ENCODE results near the gene TOP1. TPM values are rescaled to one million over a fixed set of nuclear protein-coding genes. Genes with fewer than 3 reads are reported as not detected.

The TOP1 gene
- total RNA-seq, 1 donor from 2014 or later, result 9.4 TPM

DNA sequence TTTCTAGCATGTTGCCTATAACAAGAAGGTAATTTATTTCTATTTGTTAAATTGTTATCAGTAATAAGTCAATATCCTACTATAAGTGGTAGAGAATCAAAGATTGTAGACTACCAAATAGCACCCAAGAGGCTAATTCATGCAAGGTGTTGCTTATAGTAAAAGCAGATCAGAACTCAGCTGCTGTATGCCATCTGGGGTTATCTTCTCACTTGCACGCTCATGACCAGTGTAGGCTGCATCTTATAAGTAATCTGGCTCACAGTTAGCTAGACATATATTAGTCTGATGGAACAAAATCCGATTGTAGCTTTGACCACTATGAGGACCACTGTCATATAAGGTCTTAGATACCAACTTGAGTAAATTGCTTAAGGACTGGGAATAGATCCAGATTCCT, 17.0 kb downstream of the TOP1 start:
- Histone ChIP-seq H3K36me3 (no peaks in the 10 kb centered on the region), H3K27ac (no peak overlapping the region), H3K4me3 (no peak overlapping the region), H3K27me3 (no peaks in the 10 kb centered on the region), H3K4me1 (peaks cover 3 to 47% of the 10 kb centered on the region in 2 donors), H3K9me3 (no peaks in the 10 kb centered on the region)
- intact Hi-C loops (cut with DNase I), result no loop called here
- TF ChIP-seq, protein P1, sequence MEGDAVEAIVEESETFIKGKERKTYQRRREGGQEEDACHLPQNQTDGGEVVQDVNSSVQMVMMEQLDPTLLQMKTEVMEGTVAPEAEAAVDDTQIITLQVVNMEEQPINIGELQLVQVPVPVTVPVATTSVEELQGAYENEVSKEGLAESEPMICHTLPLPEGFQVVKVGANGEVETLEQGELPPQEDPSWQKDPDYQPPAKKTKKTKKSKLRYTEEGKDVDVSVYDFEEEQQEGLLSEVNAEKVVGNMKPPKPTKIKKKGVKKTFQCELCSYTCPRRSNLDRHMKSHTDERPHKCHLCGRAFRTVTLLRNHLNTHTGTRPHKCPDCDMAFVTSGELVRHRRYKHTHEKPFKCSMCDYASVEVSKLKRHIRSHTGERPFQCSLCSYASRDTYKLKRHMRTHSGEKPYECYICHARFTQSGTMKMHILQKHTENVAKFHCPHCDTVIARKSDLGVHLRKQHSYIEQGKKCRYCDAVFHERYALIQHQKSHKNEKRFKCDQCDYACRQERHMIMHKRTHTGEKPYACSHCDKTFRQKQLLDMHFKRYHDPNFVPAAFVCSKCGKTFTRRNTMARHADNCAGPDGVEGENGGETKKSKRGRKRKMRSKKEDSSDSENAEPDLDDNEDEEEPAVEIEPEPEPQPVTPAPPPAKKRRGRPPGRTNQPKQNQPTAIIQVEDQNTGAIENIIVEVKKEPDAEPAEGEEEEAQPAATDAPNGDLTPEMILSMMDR (IDR thresholded peaks at IDR 0.05), result no peak
- DNase-seq (ENCODE audit: low spot score in 2 of 2), result no peak

DNA sequence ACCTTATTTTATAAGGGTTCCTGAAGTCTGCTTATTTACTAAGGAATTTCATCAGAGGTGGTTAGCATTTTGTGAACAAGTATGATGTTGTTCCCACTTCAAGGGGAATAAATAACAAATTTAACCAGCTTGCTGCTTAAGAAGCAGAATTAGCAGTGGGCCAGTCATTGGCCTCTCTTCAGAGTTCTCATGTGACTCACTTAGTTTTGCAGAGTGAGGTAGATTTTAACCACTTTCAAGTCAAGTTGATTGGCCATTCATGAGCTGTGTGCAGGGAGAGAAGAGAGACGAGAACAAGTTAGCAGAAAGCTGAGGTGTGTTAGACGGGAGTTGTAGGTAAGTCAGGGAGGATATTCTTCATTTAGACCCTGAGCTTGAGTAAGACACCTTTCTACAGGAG, 18.1 kb downstream of the TOP1 start:
- no peaks in the 10 kb centered on the region for H3K27me3 ChIP-seq
- H3K27ac ChIP-seq, result peak overlapping the region in 1 of 2 donors; percentile 14
- intact Hi-C loops (cut with DNase I), result no loop called here
- H3K4me3 ChIP-seq, result no peak overlapping the region
- no peaks in the 10 kb centered on the region for H3K9me3 ChIP-seq
- TF ChIP-seq, protein P1 (IDR thresholded peaks at IDR 0.05), result no peak
- no peaks in the 10 kb centered on the region for H3K36me3 ChIP-seq
- DNase-seq (ENCODE audit: low spot score in 2 of 2), result no peak
- H3K4me1 ChIP-seq, result peaks cover 4 to 53% of the 10 kb centered on the region in 2 donors

DNA sequence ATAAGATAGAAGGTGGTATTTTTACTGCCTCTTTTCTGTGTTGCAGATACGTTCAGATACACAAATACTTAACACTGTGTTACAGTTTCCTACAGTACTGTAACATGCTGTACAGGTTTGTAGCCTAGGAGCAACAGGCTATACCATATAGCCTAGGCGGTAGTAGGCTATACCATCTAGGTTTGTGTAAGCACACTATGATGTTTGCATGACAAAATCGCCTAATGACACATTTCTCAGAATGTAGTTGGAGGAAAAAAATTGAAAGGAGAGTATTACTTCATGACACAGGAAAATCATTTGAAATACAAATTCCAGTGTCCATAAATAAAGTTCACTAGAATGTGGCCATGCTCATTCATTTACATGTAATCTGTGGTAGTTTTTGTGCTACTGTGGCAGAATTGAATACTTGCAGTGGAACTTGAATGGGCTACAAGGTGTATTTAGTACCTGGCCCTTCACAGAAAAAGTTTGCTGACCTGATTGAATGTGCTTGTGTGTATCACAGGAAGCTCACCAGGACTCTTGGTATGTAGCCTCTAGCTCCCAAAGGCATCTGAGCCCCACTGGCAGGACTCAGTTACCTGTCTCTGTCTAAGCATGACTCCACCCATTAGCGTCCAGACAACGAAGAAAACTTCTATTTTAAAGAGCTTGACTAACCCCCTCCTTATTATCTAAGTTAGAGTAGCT, 18.8 kb downstream of the TOP1 start:
- Histone ChIP-seq H3K4me1 (peaks cover 4 to 50% of the 10 kb centered on the region in 2 donors), H3K36me3 (no peaks in the 10 kb centered on the region), H3K9me3 (no peaks in the 10 kb centered on the region), H3K27me3 (no peaks in the 10 kb centered on the region), H3K27ac (peak overlapping the region in 1 of 2 donors; percentile 47), H3K4me3 (peak overlapping the region; percentile 16 to 55)
- DNase-seq (ENCODE audit: low spot score in 2 of 2), result no peak
- TF ChIP-seq, protein P1 (IDR thresholded peaks at IDR 0.05), result no peak
- intact Hi-C loops (cut with DNase I), result no loop called here

DNA sequence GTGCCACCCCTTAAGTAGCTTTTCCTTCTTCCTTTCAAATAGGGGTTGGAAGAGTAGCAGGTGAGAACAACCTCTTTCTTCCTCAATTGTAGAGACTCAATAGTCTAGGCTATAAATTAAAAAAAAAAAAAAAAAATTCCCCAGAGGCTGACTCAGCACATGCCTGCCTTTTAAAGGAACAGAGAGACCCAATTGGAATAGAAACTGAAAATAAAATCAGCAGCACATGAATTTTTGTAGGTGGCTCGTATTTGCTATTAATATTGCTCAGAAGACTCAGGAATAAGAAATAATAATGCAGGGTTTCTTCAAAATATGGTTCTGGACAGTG, 19.3 kb downstream of the TOP1 start:
- no peak for DNase-seq (ENCODE audit: low spot score in 2 of 2)
- Histone ChIP-seq H3K4me3 (peak overlapping the region; percentile 38 to 55), H3K27ac (peak overlapping the region; percentile 24 to 47), H3K36me3 (no peaks in the 10 kb centered on the region), H3K4me1 (peaks cover 8 to 54% of the 10 kb centered on the region in 2 donors), H3K9me3 (no peaks in the 10 kb centered on the region), H3K27me3 (no peaks in the 10 kb centered on the region)
- TF ChIP-seq, protein P1 (IDR thresholded peaks at IDR 0.05), result no peak
- intact Hi-C loops (cut with DNase I), result no loop called here

DNA sequence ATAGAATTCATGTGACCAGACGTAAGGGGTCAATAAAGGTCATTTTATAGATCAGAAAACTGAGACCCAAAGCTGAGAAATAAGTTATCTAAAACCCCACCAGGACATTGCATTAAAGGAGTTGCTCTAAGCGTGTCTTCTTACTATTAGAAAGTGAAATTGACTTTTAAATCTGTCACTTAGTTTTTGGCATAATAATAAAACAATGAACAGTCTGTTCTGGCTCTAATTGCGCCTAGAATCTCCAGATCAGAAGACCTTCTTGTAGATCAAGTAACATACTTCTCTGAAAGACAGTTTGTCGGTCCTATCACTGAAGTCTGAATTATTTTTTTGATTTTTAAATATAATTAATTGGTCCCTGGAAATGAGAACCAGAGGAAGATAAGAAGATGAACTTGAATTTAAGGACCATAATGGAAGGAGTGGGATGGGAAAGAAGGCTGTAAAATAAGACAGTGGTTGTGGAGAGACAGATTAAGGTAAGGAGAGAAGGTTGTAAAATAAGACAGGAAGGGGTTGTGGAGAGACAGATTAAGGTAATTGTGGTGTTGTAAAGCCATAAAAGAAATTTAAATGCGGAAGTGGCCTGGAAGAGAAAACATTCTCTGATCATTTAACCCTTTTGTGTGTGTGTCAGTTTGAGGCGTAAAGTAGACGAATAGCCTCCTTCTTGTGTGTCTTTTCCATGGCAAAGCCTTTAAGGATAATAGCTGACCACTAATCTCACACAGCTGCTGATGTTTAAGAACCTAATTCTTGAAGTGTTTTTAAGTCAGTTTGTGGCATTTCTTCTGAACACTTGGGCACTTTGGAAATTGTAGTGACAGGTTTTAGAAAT, 20.1 kb downstream of the TOP1 start:
- intact Hi-C loops (cut with DNase I), result no loop called here
- peaks cover 8 to 57% of the 10 kb centered on the region in 2 donors for H3K4me1 ChIP-seq

More for the DNA sequence above, 20.1 kb downstream of the TOP1 start:
- Histone ChIP-seq H3K9me3 (no peaks in the 10 kb centered on the region), H3K36me3 (no peaks in the 10 kb centered on the region), H3K27ac (peak overlapping the region; percentile 24 to 47), H3K4me3 (peak overlapping the region; percentile 38 to 55), H3K27me3 (no peaks in the 10 kb centered on the region)
- TF ChIP-seq, protein P1 (IDR thresholded peaks at IDR 0.05), result no peak
- no peak for DNase-seq (ENCODE audit: low spot score in 2 of 2)
